Endothelial cell of umbilical vein (primary cell): ENCODE data around the gene FBXO30. TPM values are rescaled to one million over a fixed set of nuclear protein-coding genes. Genes with fewer than 3 reads are reported as not detected.

Experiments
- BruUV-seq: library from RNA; stranded (reverse); fragments of 400-500 nt; replicated peaks from 2 replicates; lab custom pipeline; 2021; lab: Mats Ljungman, UMichigan
- CTCF ChIA-PET: fragments of 300-600, 350-600 bp; sonication (Branson Sonifier 250); formaldehyde crosslinking; loops from one replicate; lab custom pipeline; 2021; ENCODE audit warnings: antibody characterized with exemption, inconsistent platforms; lab: Charles Lee
- POLR2A ChIA-PET: fragments of 300-600, 350-600 bp; sonication (Branson Sonifier 250); formaldehyde crosslinking; loops from one replicate; lab custom pipeline; 2021; ENCODE audit warnings: antibody characterized with exemption, inconsistent platforms; lab: Charles Lee
- DNase-seq: peaks from one replicate; pipeline ENCODE4 v3.0.0-alpha.2; 2011; ENCODE audit warnings: low read depth, low spot score
- FAIRE-seq: peaks from 2 replicates; lab custom pipeline; 2011; peaks lifted over from hg19 to GRCh38; lab: Jason Lieb, UNC
- H2AFZ ChIP-seq: 2 replicates; pipeline ENCODE4 v1.6.0; 2012; ENCODE audit warnings: low read depth, low read length, control low read depth, inconsistent platforms
- H3K27ac ChIP-seq: 2 replicates; pipeline ENCODE4 v1.5.1; 2011; ENCODE audit warnings: low read depth, mild to moderate bottlenecking, control low read depth, low read length, moderate library complexity; ENCODE audit not compliant: insufficient read depth
- H3K27me3 ChIP-seq, 2 experiments: 2 replicates each; pipeline versions ENCODE4 v1.6.0 to v1.6.1; 2011; ENCODE audit warnings: low read length in 2 of 2, mixed read lengths in 1 of 2; ENCODE audit not compliant: control insufficient read depth in 2 of 2, insufficient read depth in 2 of 2
- H3K36me3 ChIP-seq, 2 experiments: 2 replicates in 1 of 2; 3 replicates in 1 of 2; pipeline ENCODE4 v1.5.1; 2011; ENCODE audit warnings: low read length in 2 of 2, mild to moderate bottlenecking in 1 of 2, moderate library complexity in 1 of 2; ENCODE audit not compliant: control insufficient read depth in 2 of 2, insufficient read depth in 2 of 2; ENCODE audit errors: extremely low read depth in 1 of 2
- H3K4me1 ChIP-seq: 3 replicates; pipeline ENCODE4 v1.5.1; 2011; ENCODE audit warnings: mild to moderate bottlenecking, low read length; ENCODE audit not compliant: control insufficient read depth, insufficient read depth; ENCODE audit errors: extremely low read depth
- H3K4me2 ChIP-seq: 2 replicates; pipeline ENCODE4 v1.6.1; 2011; ENCODE audit warnings: low read length, control low read depth, mixed read lengths; ENCODE audit not compliant: insufficient read depth
- H3K4me3 ChIP-seq, 3 experiments: fragments of 200-600 bp in 1 of 3; sonication (generic), shearing (Covaris generic) in 1 of 3; replicated peaks in 1 of 3; 2 replicates each; pipeline ENCODE4 v1.5.1; 2011 to 2016; ENCODE audit warnings: control low read depth in 3 of 3, low read length in 3 of 3, mild to moderate bottlenecking in 2 of 3, inconsistent platforms in 1 of 3, low read depth in 1 of 3, moderate library complexity in 1 of 3; ENCODE audit not compliant: insufficient read depth in 1 of 3
- H3K79me2 ChIP-seq: 2 replicates; pipeline ENCODE4 v1.6.0; 2012; ENCODE audit warnings: low read length, inconsistent platforms; ENCODE audit not compliant: control insufficient read depth, insufficient read depth
- H3K9ac ChIP-seq: replicated peaks from 2 replicates; pipeline ENCODE3; 2011; ENCODE audit warnings: low read length, control low read depth; ENCODE audit not compliant: insufficient read depth; ENCODE audit errors: extremely low read depth
- H3K9me1 ChIP-seq: replicated peaks from 3 replicates; pipeline ENCODE4 v1.6.0; 2011; ENCODE audit warnings: mild to moderate bottlenecking, low read length; ENCODE audit not compliant: control insufficient read depth, insufficient read depth; ENCODE audit errors: extremely low read depth
- H3K9me3 ChIP-seq: replicated peaks from 2 replicates; pipeline ENCODE4 v1.5.1; 2012; ENCODE audit warnings: low read length, inconsistent platforms; ENCODE audit not compliant: control insufficient read depth, insufficient read depth
- H4K20me1 ChIP-seq: replicated peaks from 2 replicates; pipeline ENCODE3; 2011; ENCODE audit warnings: mild to moderate bottlenecking, low read length; ENCODE audit not compliant: control insufficient read depth, insufficient read depth; ENCODE audit errors: extremely low read depth
- CTCF ChIP-seq, 2 donors: IDR thresholded peaks; 1 replicate in 1 of 2; 2 replicates in 1 of 2; pipeline ENCODE4 v1.5.1; 2011; ENCODE audit warnings: low read length in 2 of 2, mild to moderate bottlenecking in 2 of 2, moderate library complexity in 2 of 2, control low read depth in 1 of 2, inconsistent platforms in 1 of 2, low read depth in 1 of 2; ENCODE audit not compliant: insufficient read depth in 1 of 2; ENCODE audit errors: extremely low read depth in 1 of 2
- EZH2 ChIP-seq: IDR thresholded peaks from 2 replicates; pipeline ENCODE4 v1.6.1; 2012; ENCODE audit warnings: borderline replicate concordance, low read depth, mild to moderate bottlenecking, moderate library complexity, low read length, inconsistent platforms; ENCODE audit not compliant: severe bottlenecking
- GATA2 ChIP-seq: IDR thresholded peaks from 2 replicates; pipeline ENCODE4 v1.7.0; 2011; ENCODE audit warnings: low read depth, mild to moderate bottlenecking, moderate library complexity, mixed read lengths, low read length; ENCODE audit not compliant: insufficient read length, insufficient read depth
- JUN ChIP-seq: IDR thresholded peaks from 2 replicates; pipeline ENCODE4 v1.6.1; 2011; ENCODE audit warnings: borderline replicate concordance, low read depth; ENCODE audit not compliant: insufficient read length, insufficient read depth
- MAX ChIP-seq: IDR thresholded peaks from 2 replicates; pipeline ENCODE4 v1.6.1; 2011; ENCODE audit not compliant: insufficient read depth, insufficient read length
- POLR2AphosphoS5 ChIP-seq: IDR thresholded peaks from 2 replicates; pipeline ENCODE4 v1.6.1; 2012; ENCODE audit warnings: low read depth, mild to moderate bottlenecking, control low read depth, low read length, moderate library complexity; ENCODE audit not compliant: insufficient read depth
- dilution Hi-C: fragments of 300-500 bp; cut with MboI; formaldehyde crosslinking; loops from one replicate; pipeline ENCODE4 v1.15.0; 2019; ENCODE audit warnings: low sequenced_read_pairs; ENCODE audit not compliant: extremely low pct_ligation_motif_present
- intact Hi-C: fragments of 100-400 bp; cut with micrococcal nuclease; formaldehyde crosslinking; loops from one replicate; pipeline ENCODE4 v1.10.0; 2022
- polyA plus RNA-seq, 4 experiments: library from polyadenylated mRNA; depleted of rRNA in 3 of 4; stranded (reverse) in 3 of 4; unstranded in 1 of 4; fragments of >200 nt; gene quantifications; 2 replicates each; pipeline versions ENCODE4 v1.2.1 to v1.2.3, GENCODE V29; 2011 to 2012; ENCODE audit warnings: missing spikeins in 1 of 4
- total RNA-seq: library from RNA; stranded (reverse); gene quantifications from 2 replicates; pipeline ENCODE4 v1.2.3, GENCODE V29; 2021

Gene FBXO30
- total and polyA plus RNA-seq, 2 donors (not counting 3 experiments of a cell fraction or from before 2014, with no cell fraction given) = 3.3 to 11.1 TPM

GRCh38 chr6:145801021-145801420 is 13.6 kb downstream of the FBXO30 start:
- CTCF ChIA-PET = no interaction called here
- BruUV-seq = no TSS peak
- DNase-seq (no peak), FAIRE-seq (no peak)
- Histone ChIP-seq H3K4me2 (no peak overlapping the region), H3K27ac (no peak overlapping the region), H3K9me1 (no peaks in the 10 kb centered on the region), H3K27me3 (no peaks in the 10 kb centered on the region), H3K9me3 (no peaks in the 10 kb centered on the region), H3K4me1 (no peaks in the 10 kb centered on the region), H3K9ac (no peak overlapping the region), H3K36me3 (peaks cover 12 to 17% of the 10 kb centered on the region in 2 experiments), H3K79me2 (peaks cover 92% of the 10 kb centered on the region), H4K20me1 (peaks cover 11% of the 10 kb centered on the region), H2AFZ (no peak overlapping the region), H3K4me3 (no peak overlapping the region)
- TF ChIP-seq CTCF (IDR thresholded peaks at IDR 0.05; ENCODE audit: extremely low read depth in 1 of 2, insufficient read depth in 1 of 2, low read depth in 1 of 2, low read length in 2 of 2) (no peak), POLR2AphosphoS5 (no peak), GATA2 (no peak), JUN (no peak)
- intact Hi-C loops (no loop called here), dilution Hi-C loops (no loop called here)
- POLR2A ChIA-PET = no interaction called here

GRCh38 chr6:145798530-145798929 is 16.1 kb downstream of the FBXO30 start:
- Histone ChIP-seq H4K20me1 (peaks cover 6% of the 10 kb centered on the region), H3K4me2 (no peak overlapping the region), H3K9ac (no peak overlapping the region), H3K9me1 (no peaks in the 10 kb centered on the region), H3K36me3 (peaks cover 2 to 4% of the 10 kb centered on the region in 2 experiments), H2AFZ (no peak overlapping the region), H3K79me2 (peaks cover 84% of the 10 kb centered on the region), H3K4me1 (no peaks in the 10 kb centered on the region), H3K4me3 (no peak overlapping the region), H3K27me3 (no peaks in the 10 kb centered on the region), H3K27ac (no peak overlapping the region), H3K9me3 (no peaks in the 10 kb centered on the region)
- intact Hi-C loops (no loop called here), dilution Hi-C loops (no loop called here)
- TF ChIP-seq GATA2 (no peak), MAX (no peak), JUN (no peak), EZH2 (no peak)
- ChIA-PET CTCF (no interaction called here), POLR2A (no interaction called here)
- FAIRE-seq (no peak), DNase-seq (peak; percentile 35)
- BruUV-seq = no TSS peak
